Muscle of leg (tissue), 11 donors: Measurements from ENCODE around the gene TXNDC8. TPM values are rescaled to one million over a fixed set of nuclear protein-coding genes. Genes with fewer than 3 reads are reported as not detected.
"Not testable (repeated sequence)": the region's sequence is repeated elsewhere in the genome, so short reads cannot be mapped to it uniquely, and the experiment has no call there.

Experiments
- DNase-seq: peaks from one replicate; pipeline ENCODE4 v3.0.0; 2013
- H3K27ac ChIP-seq: one replicate; pipeline ENCODE4 v1.5.1; 2013; ENCODE audit warnings: mild to moderate bottlenecking, low read length, control low read depth
- H3K27me3 ChIP-seq: one replicate; pipeline ENCODE4 v1.6.1; 2013; ENCODE audit warnings: low read length; ENCODE audit not compliant: control insufficient read depth, insufficient read depth
- H3K36me3 ChIP-seq: one replicate; pipeline ENCODE4 v1.6.1; 2013; ENCODE audit warnings: low read length; ENCODE audit not compliant: control insufficient read depth, insufficient read depth
- H3K4me1 ChIP-seq: one replicate; pipeline ENCODE4 v1.6.1; 2013; ENCODE audit warnings: low read length; ENCODE audit not compliant: control insufficient read depth, insufficient read depth
- H3K4me3 ChIP-seq: one replicate; pipeline ENCODE4 v1.5.1; 2013; ENCODE audit warnings: low read length, control low read depth
- H3K9me3 ChIP-seq: replicated peaks from 2 replicates; pipeline ENCODE4 v1.6.1; 2013; ENCODE audit warnings: low read depth, low read length; ENCODE audit not compliant: control insufficient read depth
- WGBS: methylation state at CpG from one replicate; pipeline ENCODE4 v1.1.5; 2013; ENCODE audit warnings: missing lambda C conversion rate; ENCODE audit not compliant: insufficient coverage; 5-methylcytosine and 5-hydroxymethylcytosine counted together
- polyA plus RNA-seq, 8 donors: library from polyadenylated mRNA; unstranded; fragments of 120-200 nt; gene quantifications; one replicate each; pipeline versions ENCODE4 v1.2.1 to v1.2.3, GENCODE V29; 2013; ENCODE audit warnings: inconsistent platforms in 1 of 8, low replicate concordance in 1 of 8; ENCODE audit not compliant: insufficient read length in 8 of 8, insufficient read depth in 1 of 8
- total RNA-seq: library from RNA; stranded (reverse); fragments of 120-200 nt; gene quantifications from one replicate; pipeline ENCODE4 v1.2.4, GENCODE V29; 2013

TXNDC8 gene
- total and polyA plus RNA-seq, 9 donors, result not detected

DNA sequence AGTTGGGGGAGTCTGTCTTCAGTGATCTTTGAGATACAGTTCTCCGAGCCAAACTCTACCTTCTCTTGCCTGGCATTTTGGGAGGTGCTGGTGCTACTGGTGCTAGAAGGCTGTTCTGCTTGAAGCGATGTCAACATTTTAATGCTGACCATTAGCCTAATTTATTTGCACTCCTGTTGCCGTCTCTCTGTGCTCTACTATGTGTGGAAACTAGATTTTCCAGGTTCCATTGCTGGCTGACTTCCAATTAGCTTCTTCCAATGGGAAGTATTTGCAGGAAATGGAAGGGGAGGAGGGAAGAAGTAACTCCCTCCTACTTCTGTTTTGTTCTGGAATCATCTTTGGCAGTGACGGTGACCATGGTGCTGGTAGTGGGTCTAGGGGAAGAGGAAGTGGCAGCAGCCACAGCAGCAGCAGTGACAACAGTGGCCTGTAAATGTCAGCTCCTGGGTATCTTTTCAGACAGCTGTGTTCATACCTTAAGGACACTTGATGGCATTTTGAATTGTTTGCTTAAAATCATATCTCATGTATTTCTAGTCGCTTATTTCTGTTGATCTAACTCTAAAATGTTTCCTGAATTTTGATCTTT lies 7.9 kb downstream of the TXNDC8 start:
- Histone ChIP-seq H3K36me3 (no peaks in the 10 kb centered on the region), H3K4me1 (no peaks in the 10 kb centered on the region), H3K4me3 (no peak overlapping the region), H3K27ac (no peak overlapping the region), H3K27me3 (no peaks in the 10 kb centered on the region), H3K9me3 (no peaks in the 10 kb centered on the region)
- no peak for DNase-seq
- no CpG with 5 or more reads among the region's 5 CpGs for WGBS

DNA sequence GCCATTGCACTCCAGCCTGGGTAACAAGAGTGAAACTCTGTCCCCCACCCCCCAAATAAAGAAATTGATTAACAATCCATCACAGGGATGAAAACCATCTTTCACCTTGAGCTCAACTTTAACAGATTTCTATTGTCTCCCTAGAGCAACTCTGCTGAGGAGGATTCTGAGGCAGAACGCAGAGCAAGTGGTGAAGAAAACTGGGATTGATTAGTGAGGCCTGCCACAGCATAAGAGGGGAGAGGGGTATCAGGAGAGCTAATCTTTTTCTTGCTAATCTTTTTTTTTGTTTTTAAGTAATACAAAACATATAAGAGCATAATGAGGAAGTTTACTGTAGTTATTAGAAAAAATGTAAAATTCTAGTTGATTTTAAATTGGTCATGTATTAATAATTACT lies 8.9 kb downstream of the TXNDC8 start:
- no peak for DNase-seq
- Histone ChIP-seq H3K27ac (no peak overlapping the region), H3K4me3 (no peak overlapping the region), H3K36me3 (no peaks in the 10 kb centered on the region), H3K4me1 (no peaks in the 10 kb centered on the region), H3K27me3 (no peaks in the 10 kb centered on the region), H3K9me3 (no peaks in the 10 kb centered on the region)
- no CpG with 5 or more reads among the region's 1 CpG for WGBS

DNA sequence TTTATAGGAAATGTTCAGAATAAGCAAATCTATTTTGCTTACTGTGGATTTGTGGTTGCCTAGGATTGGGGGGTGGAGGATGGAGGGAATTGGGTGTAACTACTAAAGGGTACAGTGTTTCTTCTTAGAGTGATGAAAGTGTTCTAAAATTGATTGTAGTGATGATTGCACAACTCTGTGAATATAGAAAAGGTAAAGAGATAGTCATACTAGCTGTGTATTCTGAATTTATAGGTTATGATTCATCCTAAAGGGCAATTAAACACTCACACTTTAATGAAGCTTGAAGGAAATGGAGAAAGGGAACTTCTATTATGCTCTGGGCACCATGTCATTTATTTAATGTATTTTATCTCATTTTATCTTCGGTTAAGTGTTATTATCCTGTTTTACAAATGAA lies 9.9 kb downstream of the TXNDC8 start:
- no peaks in the 10 kb centered on the region for H3K36me3 ChIP-seq
- H3K9me3 ChIP-seq, result no peaks in the 10 kb centered on the region
- no peaks in the 10 kb centered on the region for H3K4me1 ChIP-seq
- no CpG with 5 or more reads among the region's 1 CpG for WGBS
- H3K4me3 ChIP-seq, result no peak overlapping the region
- no peak overlapping the region for H3K27ac ChIP-seq
- no peaks in the 10 kb centered on the region for H3K27me3 ChIP-seq
- no peak for DNase-seq

DNA sequence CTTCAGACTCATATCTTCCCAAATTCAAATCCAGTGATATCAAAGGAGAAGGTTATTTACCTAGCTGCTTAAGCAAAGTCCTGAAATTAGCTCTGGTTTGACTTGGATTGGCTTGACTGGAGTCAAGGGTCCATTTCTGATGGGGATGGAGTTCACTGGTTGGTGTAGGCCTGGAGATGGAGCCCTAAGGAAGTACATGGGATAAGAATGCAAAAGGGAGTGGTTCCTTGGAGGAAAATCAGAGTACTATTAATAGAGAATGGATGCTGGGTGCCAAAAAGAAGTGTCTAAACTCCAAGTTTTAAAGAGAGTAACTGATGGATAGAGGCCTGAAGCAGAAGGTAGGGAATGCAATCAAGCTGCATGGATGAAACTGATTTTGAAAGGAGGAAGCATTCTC lies 13.8 kb downstream of the TXNDC8 start:
- Histone ChIP-seq H3K36me3 (no peaks in the 10 kb centered on the region), H3K27ac (no peak overlapping the region), H3K4me3 (no peak overlapping the region), H3K4me1 (no peaks in the 10 kb centered on the region), H3K9me3 (no peaks in the 10 kb centered on the region), H3K27me3 (no peaks in the 10 kb centered on the region)
- DNase-seq, result no peak

DNA sequence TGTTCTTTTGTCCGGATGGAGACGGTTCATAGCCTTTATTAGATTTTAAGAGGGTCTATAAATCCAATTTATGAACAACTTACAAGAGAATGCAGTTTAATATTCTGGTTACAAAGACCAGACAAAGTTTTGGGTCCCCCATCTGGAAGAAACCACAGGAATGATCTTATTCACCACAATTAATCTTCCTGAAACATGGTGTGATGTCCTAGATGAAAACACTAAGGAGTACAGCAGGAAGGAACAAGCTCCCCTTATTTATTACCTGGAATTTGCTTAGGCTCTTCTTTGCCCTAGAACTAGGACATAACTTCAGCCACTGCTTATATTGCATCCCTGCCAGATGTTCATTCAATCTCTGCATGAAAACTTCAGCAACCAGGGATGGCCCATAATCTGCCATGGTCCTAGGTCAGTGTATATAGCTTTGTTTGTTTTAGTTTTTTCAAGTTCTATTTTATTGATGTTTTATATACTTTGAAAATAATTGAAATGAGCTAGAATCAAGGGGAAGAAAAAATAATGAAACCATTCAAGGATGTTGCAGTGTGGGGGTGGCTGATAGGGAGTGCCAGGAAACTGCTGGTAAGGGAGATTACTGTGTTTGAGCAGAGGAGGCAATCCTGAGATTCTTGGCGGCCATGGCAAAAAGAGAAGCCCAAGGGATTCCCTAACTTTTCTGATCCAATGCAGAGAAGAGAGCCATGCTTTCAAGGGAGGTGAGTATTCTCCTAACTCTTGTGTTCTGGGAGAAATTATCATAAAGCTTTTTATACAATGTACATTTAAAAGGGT lies 16.8 kb downstream of the TXNDC8 start:
- DNase-seq, result no peak
- no peaks in the 10 kb centered on the region for H3K4me1 ChIP-seq
- no CpG with 5 or more reads among the region's 3 CpGs for WGBS

DNA sequence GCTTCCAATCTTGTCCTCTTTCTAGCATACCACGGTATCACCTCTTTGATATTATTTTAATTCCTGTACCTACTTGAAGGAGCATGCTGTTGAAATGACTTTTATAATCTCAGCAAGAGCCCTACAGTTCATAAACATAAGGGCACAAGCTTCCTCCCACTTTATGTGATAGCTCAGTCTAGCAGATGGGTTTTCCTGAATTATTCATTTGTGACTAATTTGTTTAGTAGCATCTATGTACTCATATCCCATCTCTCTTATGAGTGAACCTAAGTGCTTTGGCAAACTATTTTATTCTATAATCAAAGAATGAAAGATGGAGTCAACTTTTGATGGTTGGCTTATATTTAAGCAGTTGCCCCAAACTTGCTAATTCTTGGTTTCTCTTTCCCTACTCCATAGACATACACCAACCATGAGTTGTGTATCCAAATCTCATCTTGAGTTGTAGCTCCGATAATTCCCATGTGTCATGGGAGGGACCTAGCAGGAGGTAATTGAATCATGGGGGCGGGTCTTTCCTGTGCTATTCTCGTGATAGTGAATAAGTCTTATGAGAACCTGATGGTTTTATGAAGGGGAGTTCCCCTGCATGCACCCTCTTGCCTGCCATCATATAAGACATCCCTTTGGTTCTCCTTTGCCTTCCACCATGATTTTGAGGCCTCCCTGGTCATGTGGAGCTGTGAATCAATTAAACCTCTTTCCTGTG lies 17.7 kb downstream of the TXNDC8 start:
- WGBS, result no CpG with 5 or more reads among the region's 4 CpGs
- no peak overlapping the region for H3K4me3 ChIP-seq
- H3K9me3 ChIP-seq, result no peaks in the 10 kb centered on the region
- no peaks in the 10 kb centered on the region for H3K4me1 ChIP-seq
- H3K36me3 ChIP-seq, result no peaks in the 10 kb centered on the region
- no peak for DNase-seq
- no peak overlapping the region for H3K27ac ChIP-seq
- no peaks in the 10 kb centered on the region for H3K27me3 ChIP-seq

More for the DNA sequence above, 16.8 kb downstream of the TXNDC8 start:
- no peaks in the 10 kb centered on the region for H3K27me3 ChIP-seq
- H3K27ac ChIP-seq, result no peak overlapping the region
- H3K9me3 ChIP-seq, result no peaks in the 10 kb centered on the region
- H3K4me3 ChIP-seq, result no peak overlapping the region
- H3K36me3 ChIP-seq, result no peaks in the 10 kb centered on the region

DNA sequence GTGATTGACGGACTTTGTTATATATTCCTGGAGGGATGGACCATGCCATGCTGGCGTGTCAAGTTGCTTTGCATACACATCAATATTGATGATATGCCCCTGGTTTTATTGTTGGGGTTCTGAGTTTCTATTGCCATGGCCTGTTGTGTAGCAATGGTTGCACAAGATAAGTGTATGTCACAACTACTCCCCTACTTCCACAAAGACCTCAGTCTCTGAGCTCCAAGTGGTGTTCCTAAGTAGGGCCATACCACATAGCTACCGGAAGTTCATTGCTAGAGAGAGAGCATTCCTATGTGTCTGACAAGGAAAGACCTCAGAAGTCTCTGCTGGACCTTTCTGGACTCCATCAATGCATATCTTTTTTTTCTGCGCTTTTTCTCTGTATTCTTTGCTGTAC lies 19.8 kb downstream of the TXNDC8 start:
- Histone ChIP-seq H3K9me3 (no peaks in the 10 kb centered on the region), H3K36me3 (no peaks in the 10 kb centered on the region), H3K4me3 (no peak overlapping the region), H3K27ac (no peak overlapping the region), H3K27me3 (no peaks in the 10 kb centered on the region), H3K4me1 (no peaks in the 10 kb centered on the region)
- no CpG with 5 or more reads among the region's 4 CpGs for WGBS
- DNase-seq, result no peak

DNA sequence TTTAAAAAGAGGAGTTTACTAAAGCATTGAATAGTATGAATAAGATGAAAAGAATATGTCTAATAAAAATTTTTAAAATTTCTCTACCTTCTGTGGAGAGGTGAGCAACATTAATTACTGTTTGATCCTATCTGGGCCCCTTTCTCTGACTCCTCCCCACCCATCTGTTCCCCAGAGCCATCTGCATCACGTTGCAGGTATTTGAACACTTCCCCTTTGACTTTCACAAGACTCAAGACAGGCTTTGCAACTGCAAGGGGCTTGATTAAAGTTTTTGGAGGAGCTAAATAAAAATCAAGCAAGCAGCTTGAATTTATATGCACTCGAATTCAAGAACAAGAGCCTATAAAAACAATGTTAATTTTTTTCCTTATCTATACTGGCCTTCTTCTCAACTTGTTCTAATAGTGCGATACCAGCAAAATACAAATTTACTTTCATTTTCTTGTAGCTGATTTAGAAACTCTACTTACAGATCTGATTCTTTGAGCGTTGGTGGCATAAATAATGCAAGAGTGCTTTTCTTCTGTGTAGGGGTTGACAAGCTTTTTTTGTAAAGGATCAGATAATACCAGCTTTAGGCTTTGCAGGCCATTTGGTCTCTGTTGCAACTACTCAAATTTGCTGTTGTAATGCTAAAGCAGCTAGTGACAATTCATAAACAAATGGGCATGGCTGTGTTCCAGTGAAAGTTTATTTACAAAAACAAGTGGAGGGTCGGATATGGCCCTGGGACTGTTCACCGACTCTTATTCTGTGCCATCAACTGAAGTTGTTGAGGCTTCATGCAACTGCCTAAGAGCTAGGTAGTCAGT lies 21.2 kb downstream of the TXNDC8 start:
- DNase-seq, result no peak
- no peak overlapping the region for H3K4me3 ChIP-seq
- no peaks in the 10 kb centered on the region for H3K4me1 ChIP-seq
- 42% methylated on average over 2 of the region's 6 CpGs for WGBS
- no peaks in the 10 kb centered on the region for H3K27me3 ChIP-seq
- no peak overlapping the region for H3K27ac ChIP-seq
- H3K36me3 ChIP-seq, result no peaks in the 10 kb centered on the region
- H3K9me3 ChIP-seq, result no peaks in the 10 kb centered on the region

DNA sequence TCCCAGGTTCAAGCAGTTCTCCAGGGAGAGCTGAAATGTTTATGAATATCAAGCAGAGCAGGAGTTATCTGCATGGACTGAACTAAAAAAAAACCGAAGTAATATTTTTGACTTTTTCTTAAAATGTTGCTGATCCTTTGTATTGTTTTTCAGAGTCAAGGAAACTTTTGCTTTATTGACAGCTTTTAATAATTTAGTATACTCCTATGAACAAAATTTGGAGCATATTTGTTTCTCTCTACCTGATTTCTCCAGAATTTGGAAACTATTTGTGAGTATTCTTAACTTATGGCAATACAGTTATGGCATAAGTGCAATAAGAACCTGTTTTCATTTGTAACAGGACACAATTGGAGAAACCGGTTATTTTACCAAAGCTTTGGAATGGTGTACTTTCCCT lies 25.7 kb downstream of the TXNDC8 start:
- not testable (repeated sequence) for H3K9me3 ChIP-seq, H3K36me3 ChIP-seq, H3K27ac ChIP-seq, H3K27me3 ChIP-seq, DNase-seq, H3K4me1 ChIP-seq, H3K4me3 ChIP-seq
- WGBS, result no CpG with 5 or more reads among the region's 2 CpGs

DNA sequence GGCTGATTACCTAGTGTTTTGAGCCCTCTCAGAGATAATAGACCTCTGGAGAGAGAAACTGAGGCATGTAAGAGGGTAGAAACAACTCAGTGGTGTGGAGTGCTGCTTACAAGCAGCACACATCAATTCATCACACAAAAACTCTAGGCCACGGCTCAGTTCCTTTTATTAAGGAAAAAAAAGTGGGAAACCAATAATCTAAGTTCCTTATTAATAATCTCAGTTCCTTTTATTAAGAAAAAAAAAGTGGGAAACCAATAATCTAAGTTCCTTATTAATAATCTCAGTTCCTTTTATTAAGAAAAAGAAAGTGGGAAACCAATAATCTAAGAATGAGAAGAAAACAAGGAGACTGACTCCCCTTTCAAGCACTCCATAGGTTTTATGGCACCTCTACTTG lies 28.0 kb downstream of the TXNDC8 start:
- no peak overlapping the region for H3K4me3 ChIP-seq
- no peaks in the 10 kb centered on the region for H3K9me3 ChIP-seq
- H3K36me3 ChIP-seq, result no peaks in the 10 kb centered on the region
- H3K27ac ChIP-seq, result no peak overlapping the region
- H3K27me3 ChIP-seq, result no peaks in the 10 kb centered on the region
- H3K4me1 ChIP-seq, result no peaks in the 10 kb centered on the region
- WGBS, result no CpG with 5 or more reads among the region's 1 CpG
- no peak for DNase-seq
